Effector memory CD8-positive, alpha-beta T cell (primary cell): Measurements from ENCODE around the gene NGB.

Experiments
- ATAC-seq: fragments of 150-1000 bp; cut with Tn5 transposase; replicated peaks from 2 replicates; pipeline ENCODE4 v1.10.0; 2021; ENCODE audit warnings: mild to moderate bottlenecking, moderate library complexity
- DNase-seq, 3 experiments: peaks; one replicate each; pipeline ENCODE4 v3.0.0; 2021
- H3K27ac Mint-ChIP-seq, 2 donors: one replicate each; pipeline ENCODE4 v1.8.0; 2022; ENCODE audit warnings: mild to moderate bottlenecking in 2 of 2, mixed read lengths in 2 of 2, moderate library complexity in 2 of 2
- H3K27me3 Mint-ChIP-seq, 2 donors: one replicate each; pipeline ENCODE4 v1.8.0; 2022; ENCODE audit warnings: mixed read lengths in 2 of 2
- H3K36me3 Mint-ChIP-seq: one replicate; pipeline ENCODE4 v1.8.0; 2022; ENCODE audit warnings: mild to moderate bottlenecking, moderate library complexity, mixed read lengths; ENCODE audit not compliant: insufficient read depth
- H3K4me1 Mint-ChIP-seq, 2 donors: one replicate each; pipeline ENCODE4 v1.8.0; 2022; ENCODE audit warnings: low read depth in 2 of 2, mixed read lengths in 2 of 2
- H3K4me3 Mint-ChIP-seq, 2 donors: one replicate each; pipeline ENCODE4 v1.8.0; 2022; ENCODE audit warnings: mild to moderate bottlenecking in 2 of 2, mixed read lengths in 2 of 2, moderate library complexity in 2 of 2
- H3K9me3 Mint-ChIP-seq, 2 donors: one replicate each; pipeline ENCODE4 v1.8.0; 2022; ENCODE audit warnings: mixed read lengths in 2 of 2

NGB gene

GRCh38 chr14:77249286-77249685 is 21.7 kb downstream of the NGB start:
- H3K27ac Mint-ChIP-seq, result no peak overlapping the region
- H3K4me1 Mint-ChIP-seq, result no peaks in the 10 kb centered on the region
- peaks cover 9 to 12% of the 10 kb centered on the region in 2 donors for H3K27me3 Mint-ChIP-seq
- no peaks in the 10 kb centered on the region for H3K9me3 Mint-ChIP-seq
- ATAC-seq (no peak), DNase-seq (no peak)
- no peak overlapping the region for H3K4me3 Mint-ChIP-seq
- H3K36me3 Mint-ChIP-seq, result no peaks in the 10 kb centered on the region

GRCh38 chr14:77248666-77249065 is 22.3 kb downstream of the NGB start:
- H3K27me3 Mint-ChIP-seq, result peaks cover 7 to 8% of the 10 kb centered on the region in 2 donors
- no peak overlapping the region for H3K27ac Mint-ChIP-seq
- H3K9me3 Mint-ChIP-seq, result no peaks in the 10 kb centered on the region
- no peak for ATAC-seq
- no peaks in the 10 kb centered on the region for H3K36me3 Mint-ChIP-seq
- DNase-seq, result no peak
- H3K4me3 Mint-ChIP-seq, result no peak overlapping the region
- no peaks in the 10 kb centered on the region for H3K4me1 Mint-ChIP-seq

GRCh38 chr14:77246784-77247183 is 24.2 kb downstream of the NGB start:
- no peak overlapping the region for H3K27ac Mint-ChIP-seq
- H3K36me3 Mint-ChIP-seq, result peaks cover 2% of the 10 kb centered on the region
- DNase-seq, result no peak
- no peaks in the 10 kb centered on the region for H3K4me1 Mint-ChIP-seq
- H3K27me3 Mint-ChIP-seq, result peaks cover 0 to 8% of the 10 kb centered on the region in 2 donors
- no peak overlapping the region for H3K4me3 Mint-ChIP-seq
- no peaks in the 10 kb centered on the region for H3K9me3 Mint-ChIP-seq
- no peak for ATAC-seq

GRCh38 chr14:77245820-77246219 is 25.2 kb downstream of the NGB start:
- DNase-seq, result no peak
- H3K27ac Mint-ChIP-seq, result no peak overlapping the region
- H3K9me3 Mint-ChIP-seq, result no peaks in the 10 kb centered on the region
- H3K27me3 Mint-ChIP-seq, result peaks cover 0 to 8% of the 10 kb centered on the region in 2 donors
- no peak for ATAC-seq
- no peaks in the 10 kb centered on the region for H3K4me1 Mint-ChIP-seq
- no peak overlapping the region for H3K4me3 Mint-ChIP-seq
- peaks cover 5% of the 10 kb centered on the region for H3K36me3 Mint-ChIP-seq

- Mint-ChIP-seq H3K27me3 (peaks cover 0 to 8% of the 10 kb centered on the region in 2 donors), H3K4me3 (no peak overlapping the region), H3K27ac (no peak overlapping the region), H3K36me3 (peaks cover 5% of the 10 kb centered on the region), H3K9me3 (no peaks in the 10 kb centered on the region), H3K4me1 (no peaks in the 10 kb centered on the region)
- DNase-seq (no peak), ATAC-seq (no peak)
These were observed 27.2 kb downstream of the NGB start for GRCh38 chr14:77243853-77244252.

- Mint-ChIP-seq H3K27ac (no peak overlapping the region), H3K36me3 (peaks cover 5% of the 10 kb centered on the region), H3K27me3 (peaks cover 0 to 8% of the 10 kb centered on the region in 2 donors), H3K4me3 (no peak overlapping the region), H3K9me3 (no peaks in the 10 kb centered on the region), H3K4me1 (no peaks in the 10 kb centered on the region)
- ATAC-seq (no peak), DNase-seq (no peak)
These were observed 28.3 kb downstream of the NGB start for GRCh38 chr14:77242752-77243151.

GRCh38 chr14:77241955-77242354 is 29.1 kb downstream of the NGB start:
- Mint-ChIP-seq H3K4me3 (no peak overlapping the region), H3K4me1 (no peaks in the 10 kb centered on the region), H3K36me3 (peaks cover 5% of the 10 kb centered on the region), H3K27ac (no peak overlapping the region), H3K27me3 (peaks cover 0 to 8% of the 10 kb centered on the region in 2 donors), H3K9me3 (no peaks in the 10 kb centered on the region)
- ATAC-seq (no peak), DNase-seq (no peak)

GRCh38 chr14:77240336-77240915 is 30.6 kb downstream of the NGB start:
- Mint-ChIP-seq H3K4me3 (no peak overlapping the region), H3K27me3 (peaks cover 0 to 8% of the 10 kb centered on the region in 2 donors), H3K4me1 (no peaks in the 10 kb centered on the region), H3K27ac (no peak overlapping the region), H3K9me3 (no peaks in the 10 kb centered on the region), H3K36me3 (peaks cover 5% of the 10 kb centered on the region)
- no peak for ATAC-seq
- no peak for DNase-seq

GRCh38 chr14:77239412-77239811 is 31.6 kb downstream of the NGB start:
- Mint-ChIP-seq H3K27ac (no peak overlapping the region), H3K4me1 (no peaks in the 10 kb centered on the region), H3K27me3 (peaks cover 0 to 13% of the 10 kb centered on the region in 2 donors), H3K36me3 (peaks cover 5% of the 10 kb centered on the region), H3K4me3 (no peak overlapping the region), H3K9me3 (no peaks in the 10 kb centered on the region)
- no peak for DNase-seq
- ATAC-seq, result no peak

- Mint-ChIP-seq H3K9me3 (no peaks in the 10 kb centered on the region), H3K27ac (no peak overlapping the region), H3K4me1 (no peaks in the 10 kb centered on the region), H3K36me3 (peaks cover 8% of the 10 kb centered on the region), H3K27me3 (peaks cover 0 to 16% of the 10 kb centered on the region in 2 donors), H3K4me3 (no peak overlapping the region)
- ATAC-seq, result no peak
- no peak for DNase-seq
These were observed 32.0 kb downstream of the NGB start for GRCh38 chr14:77238996-77239395.

- ATAC-seq (no peak), DNase-seq (no peak)
- no peaks in the 10 kb centered on the region for H3K4me1 Mint-ChIP-seq
- peaks cover 10% of the 10 kb centered on the region for H3K36me3 Mint-ChIP-seq
- no peaks in the 10 kb centered on the region for H3K9me3 Mint-ChIP-seq
- no peak overlapping the region for H3K27ac Mint-ChIP-seq
- H3K27me3 Mint-ChIP-seq, result peaks cover 0 to 16% of the 10 kb centered on the region in 2 donors
- H3K4me3 Mint-ChIP-seq, result no peak overlapping the region
These were observed 32.6 kb downstream of the NGB start for GRCh38 chr14:77238356-77238755.

- Mint-ChIP-seq H3K27ac (no peak overlapping the region), H3K4me1 (no peaks in the 10 kb centered on the region), H3K9me3 (no peaks in the 10 kb centered on the region), H3K36me3 (peaks cover 8% of the 10 kb centered on the region), H3K4me3 (no peak overlapping the region), H3K27me3 (peaks cover 0 to 8% of the 10 kb centered on the region in 2 donors)
- ATAC-seq (no peak), DNase-seq (no peak)
These were observed 34.2 kb downstream of the NGB start for GRCh38 chr14:77236814-77237213.

- Mint-ChIP-seq H3K27me3 (peaks cover 0 to 9% of the 10 kb centered on the region in 2 donors), H3K4me1 (no peaks in the 10 kb centered on the region), H3K4me3 (no peak overlapping the region), H3K9me3 (no peaks in the 10 kb centered on the region), H3K36me3 (peaks cover 5% of the 10 kb centered on the region), H3K27ac (no peak overlapping the region)
- no peak for DNase-seq
- no peak for ATAC-seq
These were observed 39.3 kb downstream of the NGB start for GRCh38 chr14:77231721-77232120.

GRCh38 chr14:77230914-77231313 is 40.1 kb downstream of the NGB start:
- Mint-ChIP-seq H3K27me3 (peaks cover 5 to 17% of the 10 kb centered on the region in 2 donors), H3K36me3 (peaks cover 5% of the 10 kb centered on the region), H3K27ac (no peak overlapping the region), H3K9me3 (no peaks in the 10 kb centered on the region), H3K4me1 (no peaks in the 10 kb centered on the region), H3K4me3 (no peak overlapping the region)
- ATAC-seq (no peak), DNase-seq (no peak)

GRCh38 chr14:77228056-77228455 is 43.0 kb downstream of the NGB start:
- no peak for ATAC-seq
- no peak for DNase-seq
- peaks cover 8 to 13% of the 10 kb centered on the region in 2 donors for H3K27me3 Mint-ChIP-seq
- no peak overlapping the region for H3K4me3 Mint-ChIP-seq
- H3K9me3 Mint-ChIP-seq, result no peaks in the 10 kb centered on the region
- H3K4me1 Mint-ChIP-seq, result no peaks in the 10 kb centered on the region
- no peak overlapping the region for H3K27ac Mint-ChIP-seq
- no peaks in the 10 kb centered on the region for H3K36me3 Mint-ChIP-seq
